DMS 273 (cell line): ENCODE data around the gene SF3B5.
A peak's percentile ranks its signal among the peaks of the same experiment; 100 is the strongest.
"Not testable (repeated sequence)": the region's sequence is repeated elsewhere in the genome, so short reads cannot be mapped to it uniquely, and the experiment has no call there.

Experiments used
- DNase-seq: peaks from one replicate; lab custom pipeline; 2025; ENCODE audit not compliant: unreplicated experiment; lab: John Stamatoyannopoulos, UW

SF3B5 gene

DNA sequence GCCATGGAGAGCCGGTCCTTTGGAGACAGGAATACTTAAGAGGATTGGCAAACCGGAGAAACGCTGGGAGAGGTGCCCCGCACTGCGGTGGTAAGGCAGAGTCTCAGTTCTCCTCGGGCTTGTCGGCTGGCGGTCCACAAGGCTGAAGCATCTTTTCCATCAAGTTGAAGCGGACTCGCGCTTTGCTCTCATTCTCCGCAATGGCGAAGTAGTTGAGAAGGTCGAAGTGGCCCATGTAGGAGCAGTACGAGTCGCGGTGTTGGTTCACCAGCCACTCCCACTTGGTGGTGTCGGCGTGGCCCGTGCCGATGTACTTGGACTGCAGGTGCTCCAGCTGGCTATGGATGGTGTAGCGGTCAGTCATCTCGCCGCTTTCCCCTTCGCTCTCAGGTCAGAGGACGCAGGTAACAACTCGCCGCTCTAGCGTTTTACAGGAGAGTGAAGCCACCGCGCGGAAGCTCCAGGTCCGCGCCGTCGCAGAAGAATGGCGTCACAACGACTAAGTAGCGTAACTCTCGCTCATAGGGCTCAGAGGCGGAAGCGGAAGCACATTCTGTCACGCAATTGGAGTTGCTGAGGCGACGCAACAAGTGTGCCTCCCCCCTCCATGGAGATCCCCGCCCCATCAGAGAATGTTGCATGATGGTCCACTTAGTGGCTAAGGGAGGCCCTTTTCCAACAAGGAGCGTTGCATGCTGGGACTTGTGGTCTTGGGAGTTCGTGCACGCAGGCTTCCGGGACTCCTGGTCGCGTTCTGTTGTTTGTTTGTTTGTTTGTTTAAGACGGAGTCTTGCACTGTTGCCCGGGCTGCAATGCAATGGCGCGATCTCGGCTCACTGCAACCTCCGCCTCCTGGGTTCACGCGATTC lies at the start of gene SF3B5:
Gene SF3B5, minus strand, starts transcription at position 440 of the 869 bp plus-strand sequence. Its CDS starts 76 bp downstream, at position 364.
- DNase-seq = peak; percentile 100

DNA sequence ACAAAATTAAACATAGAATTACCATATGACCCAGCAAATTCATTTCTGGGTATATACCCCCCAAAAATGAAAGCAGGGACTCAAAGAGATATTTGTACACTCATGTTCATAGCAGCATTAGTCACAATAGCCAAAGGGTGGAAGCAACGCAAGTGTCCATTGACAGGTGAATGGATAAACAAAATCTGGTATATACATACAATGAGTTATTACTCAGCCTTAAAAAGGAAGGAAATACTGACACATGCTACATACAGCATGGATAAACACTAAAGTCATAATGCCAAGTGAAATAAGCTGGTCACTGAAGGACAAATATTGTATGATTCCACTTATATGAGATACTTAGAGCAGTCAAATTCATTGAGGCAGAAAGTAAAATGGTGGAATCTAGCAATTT lies 49.6 kb upstream of the SF3B5 start:
- DNase-seq = no peak

DNA sequence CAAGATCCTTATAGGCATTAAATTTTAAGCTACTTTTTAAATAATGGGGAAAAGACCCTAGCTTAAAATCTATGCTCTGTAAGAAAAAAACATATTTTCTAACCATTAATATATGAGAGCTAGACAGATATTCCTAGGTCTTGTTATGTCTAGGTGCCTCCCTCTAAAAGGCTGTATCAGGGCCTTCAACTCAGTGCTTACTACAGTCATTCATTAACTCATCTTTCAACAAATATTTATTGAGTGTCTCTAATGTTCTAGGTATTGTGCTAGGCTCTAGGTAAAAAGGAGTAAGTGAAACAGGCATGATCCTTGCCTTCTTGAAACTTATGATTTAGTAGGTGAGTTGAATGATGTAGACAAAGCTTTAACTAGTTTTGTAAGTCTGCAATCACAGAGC lies 48.5 kb upstream of the SF3B5 start:
- DNase-seq = no peak

DNA sequence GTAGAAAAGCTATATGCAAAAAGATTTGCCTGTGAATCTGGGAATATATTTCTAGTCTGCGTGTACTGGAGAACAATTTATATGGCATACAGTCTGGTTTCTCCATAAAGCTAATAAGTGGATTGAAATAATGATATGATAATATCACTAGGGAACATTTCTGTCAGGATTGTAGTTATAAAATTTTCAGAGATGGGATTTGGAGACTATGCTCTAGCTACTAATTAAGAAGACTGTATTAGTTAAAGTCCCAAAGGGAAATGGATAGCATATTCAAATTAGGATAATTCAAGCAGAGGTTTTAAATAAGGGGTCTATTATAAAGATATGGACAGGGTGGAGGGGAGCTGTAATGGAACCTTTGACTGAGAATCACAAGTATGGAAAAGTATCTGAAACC lies 47.7 kb upstream of the SF3B5 start:
- DNase-seq = no peak

DNA sequence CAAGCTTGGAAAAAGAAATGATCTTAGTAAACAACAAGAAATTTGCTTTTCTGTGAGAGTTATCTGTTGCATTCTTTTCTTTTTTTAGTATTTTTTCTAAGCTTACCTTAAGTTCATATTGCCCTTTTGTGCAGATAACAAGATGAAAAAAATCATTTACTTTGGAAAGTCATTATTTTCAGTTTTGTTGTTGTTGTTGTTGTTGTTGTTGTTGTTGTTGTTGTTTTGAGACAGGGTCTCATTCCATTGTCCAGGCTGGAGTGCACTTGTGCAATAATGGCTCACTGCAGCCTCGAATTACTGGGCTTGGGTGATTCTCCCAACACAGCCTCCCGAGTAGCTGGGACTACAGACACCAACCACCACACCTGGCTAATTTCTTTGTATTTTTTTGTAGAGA lies 46.1 kb upstream of the SF3B5 start:
- DNase-seq = no peak

DNA sequence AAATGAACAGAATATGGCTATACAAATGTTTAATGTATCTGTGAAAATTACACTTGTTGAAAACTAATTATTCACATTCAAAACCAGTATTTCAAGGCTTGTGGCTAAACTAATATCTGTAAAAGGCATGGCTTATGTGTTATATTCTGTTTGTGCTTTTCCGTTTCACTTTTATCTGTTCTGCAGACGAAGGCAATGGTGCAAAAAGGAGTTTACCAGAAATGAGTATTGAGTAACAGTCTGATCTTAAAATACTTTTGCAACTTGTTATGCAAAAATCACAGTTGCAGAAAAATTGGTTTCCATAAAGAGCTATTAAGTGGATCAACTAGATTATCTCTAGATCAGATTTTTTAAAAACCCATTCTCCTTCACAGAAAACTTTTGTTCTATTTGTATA lies 45.5 kb upstream of the SF3B5 start:
- no peak for DNase-seq

DNA sequence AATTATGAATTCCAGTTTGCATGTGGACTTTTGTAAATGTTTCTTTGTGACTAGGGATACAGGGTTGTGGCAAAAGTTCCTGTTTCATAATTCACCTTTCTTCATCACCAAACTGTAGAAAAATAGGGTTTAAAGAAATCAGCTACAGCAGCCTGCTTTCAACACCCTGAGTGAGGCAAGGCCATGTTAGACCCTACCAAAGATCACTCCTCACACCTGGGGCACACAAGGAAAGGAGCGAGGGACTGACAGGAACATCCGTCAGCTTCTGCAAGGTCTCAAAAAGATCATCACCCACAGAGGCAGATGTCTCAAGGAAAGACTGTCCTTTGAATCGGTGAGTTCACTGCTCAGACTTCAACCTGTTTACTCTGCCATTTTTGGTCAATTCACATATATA lies 44.4 kb upstream of the SF3B5 start:
- DNase-seq = no peak

DNA sequence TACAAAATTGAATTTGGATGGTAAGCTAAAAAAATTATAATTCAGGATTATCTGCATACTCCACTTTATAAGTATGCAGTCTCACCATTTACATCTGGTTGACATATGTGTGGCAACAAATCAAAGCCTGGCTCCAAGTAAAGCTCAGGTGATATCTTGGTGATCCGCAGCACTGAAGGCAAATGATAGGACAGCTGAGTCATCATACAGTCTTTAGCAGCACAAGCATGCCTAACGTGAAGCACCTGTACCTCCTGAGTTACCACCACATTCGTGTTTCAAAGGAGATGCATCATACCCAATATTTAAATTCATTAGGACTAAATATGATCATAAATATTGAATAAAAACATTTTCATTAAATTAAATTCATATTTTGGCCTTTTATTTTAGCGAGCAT lies 43.2 kb upstream of the SF3B5 start:
- no peak for DNase-seq

DNA sequence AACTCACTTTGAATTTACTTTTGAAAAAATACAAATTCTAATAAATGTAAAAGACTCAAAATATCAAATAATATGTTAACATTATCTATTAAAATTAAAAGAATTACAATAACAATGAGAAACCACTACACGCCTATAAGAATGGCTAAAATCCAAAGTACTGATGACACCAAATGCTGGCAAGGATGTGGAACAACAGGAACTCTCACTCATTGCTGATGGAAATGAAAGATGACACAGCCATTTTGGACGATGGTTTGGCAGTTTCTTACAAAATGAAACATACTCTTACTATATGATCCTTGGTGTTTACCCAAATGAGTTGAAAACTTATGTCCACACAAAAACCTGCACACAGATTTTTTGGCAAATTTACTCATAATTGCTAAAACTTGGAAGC lies 39.4 kb upstream of the SF3B5 start:
- no peak for DNase-seq

DNA sequence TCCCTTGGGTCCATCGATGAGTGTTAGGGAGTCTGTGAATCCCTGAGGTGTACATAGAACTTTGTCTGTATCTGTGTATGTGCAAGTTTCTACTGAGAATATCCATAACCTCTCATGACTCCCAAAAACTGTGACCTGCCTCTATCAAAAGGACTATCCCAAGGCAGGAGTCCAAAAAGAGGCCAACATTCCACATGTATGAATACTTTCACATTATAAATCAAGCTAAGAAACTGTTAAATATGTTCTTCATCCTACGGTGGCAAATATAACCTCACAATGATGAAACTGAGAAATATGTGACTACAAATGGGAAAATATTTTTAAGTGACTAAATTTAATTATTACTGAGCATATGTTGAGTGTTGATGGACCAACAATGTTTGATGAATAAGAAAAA lies 38.8 kb upstream of the SF3B5 start:
- DNase-seq = no peak

DNA sequence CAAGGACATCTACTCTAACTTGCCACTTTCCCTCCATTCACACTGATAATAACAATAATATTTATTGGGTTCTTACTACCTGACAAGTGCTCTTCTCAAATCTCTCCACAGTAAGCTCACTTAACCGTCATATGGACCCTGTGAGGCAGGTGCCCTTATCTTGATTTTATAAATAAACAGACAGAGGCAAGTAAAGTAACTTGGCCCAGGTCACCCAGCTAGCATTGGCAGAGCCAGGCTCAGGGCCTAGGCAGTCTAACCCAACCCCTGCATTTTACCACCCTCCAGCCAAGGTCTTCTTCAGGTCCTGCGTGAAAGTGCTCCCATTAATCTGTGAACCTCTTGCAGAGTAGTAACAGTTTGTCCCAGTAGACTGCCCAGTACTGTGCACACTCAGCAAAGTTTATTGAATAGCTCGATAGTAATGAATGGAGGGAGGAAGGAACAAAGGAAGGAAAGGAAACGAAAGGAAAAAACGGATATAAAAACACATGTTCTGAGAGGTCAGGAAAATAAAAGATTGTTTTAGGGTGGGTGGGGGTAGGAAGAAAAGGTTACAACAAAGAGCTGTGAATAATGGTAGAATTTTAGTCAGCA lies 38.0 kb upstream of the SF3B5 start:
- DNase-seq = no peak

DNA sequence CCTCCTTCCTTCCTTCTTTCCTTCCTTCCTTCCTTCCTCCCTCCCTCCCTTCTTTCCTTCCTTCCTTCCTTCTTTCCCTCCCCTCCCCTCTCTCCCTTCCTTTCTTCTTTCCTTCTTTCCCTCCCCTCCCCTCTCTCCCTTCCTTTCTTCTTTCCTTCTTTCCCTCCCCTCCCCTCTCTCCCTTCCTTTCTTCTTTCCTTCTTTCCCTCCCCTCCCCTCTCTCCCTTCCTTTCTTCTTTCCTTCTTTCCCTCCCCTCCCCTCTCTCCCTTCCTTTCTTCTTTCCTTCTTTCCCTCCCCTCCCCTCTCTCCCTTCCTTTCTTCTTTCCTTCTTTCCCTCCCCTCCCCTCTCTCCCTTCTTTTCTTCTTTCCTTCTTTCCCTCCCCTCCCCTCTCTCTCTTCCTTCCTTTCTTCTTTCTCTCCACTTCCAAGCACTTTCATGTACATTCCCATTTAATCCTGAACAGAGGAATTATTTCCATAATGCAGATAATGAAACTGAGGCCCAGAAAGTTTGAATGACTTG lies 36.9 kb upstream of the SF3B5 start:
- not testable (repeated sequence) for DNase-seq

DNA sequence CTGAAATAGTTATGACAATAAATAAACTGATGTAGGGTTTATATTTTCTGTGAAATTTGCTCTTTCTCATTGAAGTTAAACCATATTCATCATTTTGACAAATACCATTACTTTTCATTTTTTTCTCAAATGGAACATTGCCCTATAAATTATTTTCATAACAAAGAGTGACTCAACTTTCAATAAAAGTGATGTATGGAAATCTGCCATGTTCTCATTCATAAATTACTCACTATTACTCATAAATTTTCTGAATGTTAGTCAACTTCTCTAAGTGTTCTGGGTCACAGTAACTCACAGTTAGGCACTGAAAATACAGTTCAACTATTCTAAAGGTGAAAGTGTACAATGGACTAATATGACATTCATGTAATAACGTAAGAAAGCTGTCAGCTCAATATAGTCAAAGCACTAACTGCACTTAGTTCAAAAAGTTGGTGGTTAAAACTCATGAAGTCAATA lies 35.9 kb upstream of the SF3B5 start:
- no peak for DNase-seq

DNA sequence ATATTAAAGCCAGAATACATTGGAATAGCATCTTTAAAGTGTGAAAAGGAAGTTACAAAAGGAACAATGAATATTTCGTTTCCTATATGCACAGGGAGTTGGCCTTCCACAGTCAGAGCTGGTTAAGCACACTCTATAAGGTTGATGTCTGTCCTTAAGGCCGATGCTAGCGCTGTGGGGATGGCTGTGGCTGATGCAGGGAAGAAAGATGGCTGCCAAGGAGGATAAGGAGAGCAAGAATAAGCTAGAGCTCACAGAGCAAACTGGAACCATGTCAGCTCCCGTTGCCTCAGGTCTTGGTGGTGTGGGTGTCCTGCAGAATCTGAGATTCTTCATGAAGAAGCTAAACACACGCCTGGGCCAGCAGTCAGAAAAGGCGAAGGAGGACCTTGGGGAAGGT lies 34.1 kb upstream of the SF3B5 start:
- DNase-seq = no peak

DNA sequence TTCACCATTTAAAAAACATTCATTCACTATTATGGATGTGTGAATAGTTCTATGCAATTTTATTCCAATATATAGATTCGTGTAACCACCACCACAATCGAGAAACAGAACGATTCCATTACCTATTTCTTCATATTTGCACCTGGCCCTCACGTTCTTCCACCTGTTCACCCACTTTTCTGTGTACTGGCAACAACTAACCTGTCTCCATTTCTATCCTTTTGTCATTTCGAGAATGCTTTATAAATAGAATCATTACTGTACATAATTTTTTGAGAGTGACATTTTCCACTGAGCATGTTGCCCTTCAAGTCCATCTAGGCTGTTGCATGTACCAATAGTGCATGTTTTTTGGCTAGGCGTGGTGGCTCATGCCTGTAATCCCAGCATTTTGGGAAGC lies 31.7 kb upstream of the SF3B5 start:
- no peak for DNase-seq

DNA sequence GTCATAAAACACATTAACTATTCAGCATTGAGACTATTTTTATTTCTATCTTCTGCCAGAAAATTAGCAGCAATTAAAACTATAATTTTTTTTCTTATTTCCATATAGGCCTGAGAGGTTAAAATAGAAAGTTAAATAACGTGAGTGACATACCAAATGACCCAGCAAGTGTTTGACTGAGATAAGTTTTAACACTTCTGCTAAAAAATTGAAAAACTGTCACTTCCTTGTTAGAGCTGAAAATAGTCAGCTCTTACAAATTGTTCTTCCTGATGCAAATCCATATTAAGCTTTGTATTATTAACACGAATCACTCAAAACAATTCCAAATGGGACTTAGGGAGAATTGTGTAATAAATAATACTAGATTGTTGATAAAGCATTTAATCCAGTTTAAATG lies 28.5 kb upstream of the SF3B5 start:
- DNase-seq = no peak

DNA sequence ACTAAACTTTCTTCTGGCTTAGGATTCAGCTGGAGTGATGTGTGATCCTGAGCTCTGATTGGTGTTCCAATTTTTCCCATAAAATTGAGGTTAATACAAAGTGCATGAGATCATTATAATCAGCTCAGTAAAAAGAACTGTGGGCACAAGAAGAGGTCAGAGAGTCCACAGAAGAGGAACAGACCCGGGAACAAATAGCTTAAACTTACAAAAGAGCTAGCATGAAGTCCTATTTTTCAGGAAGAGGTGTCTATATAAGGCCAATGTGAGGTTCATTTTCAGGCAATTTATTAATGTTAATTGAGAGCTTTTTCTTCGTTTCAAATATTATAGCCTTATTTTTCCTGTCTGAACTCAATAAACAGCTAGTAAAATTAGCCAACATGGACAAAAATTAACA lies 28.0 kb upstream of the SF3B5 start:
- DNase-seq = no peak

DNA sequence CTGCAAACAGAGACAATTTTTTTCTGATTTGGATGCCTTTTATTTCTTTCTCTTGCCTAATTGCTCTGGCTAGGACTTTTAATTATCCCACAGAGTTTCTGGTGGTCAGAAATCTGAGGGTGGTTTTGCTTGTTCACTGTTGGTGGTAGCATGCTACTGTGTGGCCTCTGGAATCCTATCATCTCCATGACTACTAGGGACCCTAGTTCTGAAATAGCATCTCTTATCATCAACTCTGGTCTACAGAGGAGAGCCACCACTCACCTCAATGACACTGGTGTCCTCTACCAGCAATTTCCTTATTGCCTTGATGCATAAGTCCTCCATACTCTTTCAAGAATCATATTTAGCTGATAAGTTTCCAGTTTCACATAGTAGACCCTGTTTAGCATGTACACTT lies 27.5 kb upstream of the SF3B5 start:
- no peak for DNase-seq

DNA sequence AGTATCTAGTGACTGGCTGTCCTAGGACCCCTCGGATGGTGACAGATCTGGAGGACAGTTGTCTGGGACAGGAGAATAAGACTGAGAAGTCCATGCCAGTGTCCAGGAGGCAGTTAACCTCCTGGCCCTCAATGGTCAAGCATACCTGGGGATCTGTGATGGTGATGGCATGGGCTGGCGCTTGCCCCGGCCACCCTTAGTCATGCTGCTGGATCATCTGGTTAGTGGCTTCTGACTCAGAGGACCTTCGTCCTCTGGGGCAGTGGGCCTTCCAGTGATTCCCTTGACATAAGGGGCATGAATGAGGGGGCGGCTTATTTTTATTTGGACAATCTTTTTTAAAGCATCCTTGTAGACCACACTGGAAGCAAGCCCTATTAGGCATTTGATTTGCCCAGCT lies 24.0 kb upstream of the SF3B5 start:
- DNase-seq = no peak

DNA sequence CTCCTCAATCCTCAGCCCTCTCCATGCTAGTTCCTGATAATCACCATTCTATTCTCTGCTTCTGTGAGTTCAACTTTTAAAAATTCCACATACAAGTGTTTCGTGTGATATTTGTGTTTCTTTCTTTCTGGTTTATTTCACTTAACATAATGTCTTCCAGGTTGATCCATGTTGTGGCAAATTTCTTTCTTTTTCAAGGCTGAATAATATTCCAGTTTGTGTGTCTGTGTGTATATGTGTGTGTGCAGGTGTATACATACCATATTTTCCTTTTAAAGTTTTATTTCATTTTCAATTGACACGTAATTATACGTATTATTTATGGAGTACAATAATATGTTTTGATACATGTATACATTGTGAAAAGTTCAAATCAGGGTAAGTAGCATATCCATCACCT lies 19.8 kb upstream of the SF3B5 start:
- DNase-seq = no peak

DNA sequence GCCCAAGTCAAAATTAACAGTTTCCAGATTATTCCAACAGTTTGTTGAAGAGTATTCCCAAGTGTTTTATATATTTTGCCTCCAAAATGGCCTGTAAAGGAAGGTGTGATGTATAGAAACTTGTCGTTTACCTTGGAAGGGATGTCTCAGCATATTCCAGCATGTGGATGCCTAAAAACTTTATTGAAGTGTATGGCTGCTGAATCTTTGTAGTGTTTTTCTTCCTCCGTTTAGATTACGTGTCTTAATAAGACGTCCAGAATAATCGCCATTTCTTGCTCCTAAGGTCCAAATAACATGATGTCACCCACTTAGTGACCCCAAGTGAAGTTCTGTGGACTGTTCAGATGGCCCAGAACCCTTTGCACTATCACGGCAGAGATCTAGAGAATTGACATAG lies 18.0 kb upstream of the SF3B5 start:
- no peak for DNase-seq

DNA sequence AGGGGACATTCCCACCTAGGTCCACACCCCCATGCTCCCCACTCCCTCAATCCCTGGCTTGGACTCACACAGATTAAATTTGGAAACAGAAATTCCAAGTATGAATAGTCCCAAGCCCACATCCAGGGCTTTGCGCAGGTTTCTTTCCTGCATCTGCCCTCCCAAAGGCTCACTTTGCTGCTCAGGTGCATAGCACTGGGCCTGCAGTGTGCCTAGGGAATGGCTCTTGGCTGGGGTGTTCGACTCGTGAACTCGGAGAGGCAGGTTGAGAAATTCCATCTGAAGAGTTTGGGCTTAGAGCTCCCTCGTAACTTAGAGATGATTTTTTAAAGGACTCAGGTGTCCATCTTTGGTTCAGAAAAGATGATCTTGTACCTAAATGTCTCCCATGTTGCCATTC lies 14.8 kb upstream of the SF3B5 start:
- no peak for DNase-seq
